HG03060 (cell line): Measurements from ENCODE around the gene RAPGEF3.

Experiments
- ATAC-seq: cut with Tn5 transposase; IDR thresholded peaks from one replicate; pipeline ENCODE4 v1.9.1; 2021; ENCODE audit warnings: low read depth, moderate number of reproducible peaks; ENCODE audit not compliant: unreplicated experiment

The RAPGEF3 gene

DNA sequence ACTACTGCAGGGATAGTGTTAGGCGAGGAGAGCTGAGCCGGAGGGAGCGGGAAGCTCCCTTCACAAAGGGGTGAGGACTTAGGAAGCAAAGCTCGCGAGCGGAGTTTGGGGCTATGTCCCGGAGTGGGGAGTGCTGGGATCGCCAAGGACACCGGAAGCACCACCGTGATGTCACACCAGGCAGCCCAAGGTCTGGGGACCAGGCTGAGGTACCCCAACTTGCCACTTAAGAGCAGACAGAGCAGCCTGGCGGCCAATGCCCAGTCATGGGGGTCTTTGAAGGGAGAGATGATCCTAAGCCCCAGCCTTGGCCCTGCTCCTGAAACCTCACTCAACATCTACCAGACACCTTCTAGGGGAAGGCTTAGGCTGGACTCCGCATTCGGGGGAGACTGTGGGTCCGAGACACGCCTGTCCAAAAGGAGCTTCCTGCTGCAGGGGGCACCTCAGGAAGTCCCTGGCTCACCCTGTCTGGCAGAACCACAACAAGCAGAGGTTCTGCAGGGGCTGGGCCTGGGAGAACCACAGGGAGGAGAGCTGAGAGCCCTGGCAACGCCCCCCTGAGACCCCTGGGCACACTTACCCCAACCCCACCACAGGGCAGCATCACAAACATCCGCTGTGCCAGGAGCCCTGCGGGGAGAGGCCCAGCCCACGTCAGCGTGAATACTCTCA is 32.1 kb upstream of the RAPGEF3 start:
- ATAC-seq = no peak

DNA sequence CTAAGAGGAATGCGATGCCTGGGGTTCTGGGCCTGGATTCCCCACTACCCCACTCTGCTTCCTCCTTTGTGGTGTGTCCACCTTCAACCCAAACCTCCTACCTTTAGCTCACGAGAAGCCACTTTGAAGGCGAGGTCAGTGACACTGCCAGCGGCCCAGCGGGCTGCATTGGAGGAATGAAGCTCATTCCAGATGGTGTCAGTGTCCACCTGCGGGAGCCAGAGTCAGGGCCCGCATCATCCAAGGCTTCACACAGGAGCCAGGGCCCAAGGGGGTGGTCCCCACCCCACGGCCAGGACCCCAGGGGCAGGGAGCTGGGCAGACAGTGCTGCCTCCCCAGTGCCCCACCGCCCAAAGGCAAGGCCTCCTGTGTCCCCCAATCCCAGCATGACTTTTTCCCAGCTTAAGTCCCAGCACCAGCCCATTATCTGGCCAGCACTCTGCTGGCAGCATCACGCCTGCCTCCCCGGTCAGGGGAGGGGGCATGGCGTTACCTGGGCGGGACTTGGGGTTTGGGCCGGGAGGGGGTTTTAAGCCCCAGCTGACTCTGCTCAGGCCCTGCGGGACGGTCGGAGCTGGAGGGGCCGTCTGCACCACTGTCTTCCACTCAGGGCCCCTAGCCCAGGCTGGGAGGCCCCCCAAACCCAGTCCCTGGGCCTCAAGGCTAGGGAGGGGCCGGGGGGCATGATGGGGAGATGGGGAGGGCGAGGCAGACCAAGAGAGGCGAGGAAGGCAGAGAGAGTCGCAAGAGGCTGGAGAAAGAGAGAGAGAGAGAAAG is 31.2 kb upstream of the RAPGEF3 start:
- ATAC-seq = no peak

DNA sequence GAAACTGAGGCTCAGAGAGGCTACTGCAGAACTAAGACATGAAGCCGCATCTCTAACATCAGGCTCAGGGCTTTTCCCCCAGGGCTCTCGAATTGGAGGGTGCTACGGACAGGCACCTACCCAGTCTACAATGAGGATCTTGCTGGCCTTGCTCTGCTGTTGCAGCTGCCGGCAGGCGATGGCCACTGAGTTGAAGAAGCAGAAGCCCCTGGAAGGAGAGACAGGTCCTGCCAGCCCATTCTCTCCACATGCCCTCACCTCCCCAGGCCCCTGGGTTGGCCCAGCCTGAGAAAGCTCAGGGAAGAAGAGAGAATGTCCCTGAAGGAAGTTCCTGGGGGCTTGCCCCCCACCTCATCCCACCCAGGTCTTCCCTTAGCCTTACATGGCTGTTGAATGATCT is 30.5 kb upstream of the RAPGEF3 start:
- ATAC-seq = no peak

DNA sequence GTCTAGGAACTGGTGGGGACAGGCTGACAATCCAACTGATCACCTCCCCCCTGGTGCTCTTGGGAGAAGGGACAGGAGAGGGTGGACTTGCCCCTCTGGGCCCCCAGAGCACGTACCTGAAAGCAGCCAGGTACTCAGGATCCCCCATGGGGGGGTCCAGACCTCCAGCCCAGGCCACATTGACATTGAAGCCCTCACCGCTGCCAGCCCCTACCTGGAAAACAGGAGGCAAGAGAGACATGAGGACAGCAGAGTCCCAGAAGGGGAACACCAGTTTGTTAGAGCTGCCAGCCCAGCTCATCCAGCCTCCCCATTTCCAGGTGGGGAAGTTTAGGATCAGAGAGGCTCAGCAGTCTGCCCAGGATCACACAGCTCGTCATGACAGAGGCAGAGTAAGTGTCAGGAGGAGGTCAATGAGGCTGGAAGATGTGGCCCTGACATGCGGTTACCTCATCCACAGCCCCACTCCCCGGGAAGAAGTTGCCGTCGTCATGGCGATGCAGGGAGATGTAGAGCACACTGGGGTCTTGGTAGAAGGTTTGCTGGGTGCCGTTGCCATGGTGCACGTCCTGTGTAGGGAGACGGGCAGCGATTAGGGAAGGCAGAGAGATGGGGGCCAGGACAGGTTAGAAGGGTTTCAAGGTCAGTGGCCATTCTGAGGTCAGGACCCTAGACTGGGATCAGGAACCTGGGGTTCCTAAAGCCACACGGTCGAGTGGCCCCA is 29.1 kb upstream of the RAPGEF3 start:
- no peak for ATAC-seq

DNA sequence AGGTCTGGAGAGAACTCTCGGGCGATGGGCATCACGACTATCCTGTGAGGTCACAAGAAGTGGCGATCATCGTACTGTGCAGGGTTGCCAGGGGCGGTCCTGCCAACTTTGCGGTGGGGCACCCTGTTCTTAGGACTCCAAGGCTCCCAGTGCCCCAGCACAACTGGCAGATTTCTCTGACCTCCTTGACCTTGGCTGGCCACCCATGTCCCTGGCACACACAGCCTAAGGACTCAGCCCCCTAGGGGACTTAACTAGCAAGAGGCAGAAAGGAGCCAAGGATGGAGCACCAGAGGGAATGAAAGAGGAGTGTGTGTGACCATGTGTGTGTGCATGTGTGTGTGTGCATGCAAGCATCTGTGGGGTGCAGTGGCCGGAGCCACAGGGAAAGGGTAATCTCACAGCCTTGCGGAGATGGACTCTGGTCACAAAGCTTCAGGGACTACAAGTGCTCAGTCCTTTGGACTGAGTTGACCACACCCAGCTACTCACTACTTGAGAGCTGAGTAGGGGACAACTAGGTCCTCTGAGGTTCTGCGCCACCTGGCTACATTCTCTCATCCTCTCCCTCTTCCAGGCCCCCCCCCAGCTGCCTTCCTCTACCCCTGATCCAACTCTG is 28.1 kb upstream of the RAPGEF3 start:
- ATAC-seq = no peak

DNA sequence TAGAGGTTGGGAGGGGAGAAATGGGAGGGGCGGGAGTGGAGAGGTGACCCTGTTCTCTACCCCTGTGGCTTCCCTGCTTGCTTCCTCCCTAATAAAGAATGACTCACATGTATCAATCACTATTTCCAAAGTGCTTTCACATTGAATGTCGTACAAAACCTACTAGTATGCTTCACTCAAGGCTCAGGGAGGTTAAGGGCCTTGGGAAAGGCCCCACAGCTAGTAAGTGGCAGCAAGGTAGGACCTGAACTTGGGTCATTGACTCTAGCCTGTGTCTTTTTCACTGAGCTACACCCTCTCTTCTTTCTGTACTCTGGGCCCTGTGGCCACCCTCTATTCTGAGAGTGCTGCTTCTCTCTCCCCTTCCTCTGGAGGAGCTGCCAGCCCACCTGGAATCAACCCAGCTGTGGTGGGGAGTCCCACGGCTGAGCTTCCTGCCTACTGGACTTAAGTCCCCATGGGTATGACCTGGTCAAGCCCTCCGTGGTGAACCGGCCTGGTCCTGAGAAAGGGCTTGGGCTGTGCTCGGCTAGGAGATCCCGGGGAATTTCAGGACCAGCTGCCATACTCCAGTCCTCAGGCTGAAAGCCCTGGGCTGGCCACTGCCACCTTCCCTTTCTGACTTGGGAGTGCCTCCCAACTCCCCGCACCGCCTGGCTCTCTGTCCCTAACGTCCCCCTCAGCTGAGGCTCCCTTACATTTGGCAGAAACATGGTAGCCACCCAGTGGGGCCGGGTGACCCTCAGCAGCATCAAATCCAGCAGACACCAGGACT is 27.4 kb upstream of the RAPGEF3 start:
- no peak for ATAC-seq

DNA sequence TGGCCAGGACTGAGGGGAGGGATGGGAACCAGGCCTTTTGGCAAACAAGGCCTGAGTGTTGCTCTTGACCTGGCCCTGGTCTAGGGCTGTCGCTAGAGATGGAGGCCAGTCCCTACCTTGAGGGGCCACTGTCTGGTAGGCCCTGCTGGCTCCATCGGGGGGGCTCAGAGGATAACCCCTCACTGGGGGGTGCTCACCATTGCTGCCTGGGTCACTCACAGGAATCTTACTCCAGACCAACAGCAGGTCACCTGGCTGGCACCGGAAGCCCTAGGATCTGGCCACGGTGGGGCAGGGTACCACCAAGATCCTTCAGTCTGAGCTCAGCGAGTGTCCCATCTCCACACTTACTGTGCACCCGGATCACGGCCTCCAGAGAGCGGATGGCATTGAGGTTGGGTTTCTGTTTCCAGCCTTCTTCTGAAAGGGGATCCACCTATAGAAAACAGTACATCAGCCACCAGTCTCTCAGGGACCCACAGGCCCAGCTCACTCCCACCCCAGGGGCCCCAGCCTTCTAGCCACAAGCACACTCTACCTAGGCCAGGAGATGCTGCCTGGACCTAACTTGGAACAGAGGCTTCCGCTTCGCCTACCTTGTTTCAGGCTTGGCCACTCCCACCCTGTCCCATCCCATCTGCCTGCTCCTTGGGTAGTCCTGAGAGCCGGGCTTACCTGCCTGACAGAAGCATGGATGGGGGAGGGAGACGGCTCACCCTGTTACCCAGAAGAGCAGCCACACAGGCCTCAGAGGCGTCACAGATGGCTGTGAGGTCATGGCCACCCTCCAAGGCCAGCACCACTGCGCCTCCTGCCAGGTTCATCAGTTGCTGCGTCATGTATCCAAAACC is 26.6 kb upstream of the RAPGEF3 start:
- no peak for ATAC-seq

DNA sequence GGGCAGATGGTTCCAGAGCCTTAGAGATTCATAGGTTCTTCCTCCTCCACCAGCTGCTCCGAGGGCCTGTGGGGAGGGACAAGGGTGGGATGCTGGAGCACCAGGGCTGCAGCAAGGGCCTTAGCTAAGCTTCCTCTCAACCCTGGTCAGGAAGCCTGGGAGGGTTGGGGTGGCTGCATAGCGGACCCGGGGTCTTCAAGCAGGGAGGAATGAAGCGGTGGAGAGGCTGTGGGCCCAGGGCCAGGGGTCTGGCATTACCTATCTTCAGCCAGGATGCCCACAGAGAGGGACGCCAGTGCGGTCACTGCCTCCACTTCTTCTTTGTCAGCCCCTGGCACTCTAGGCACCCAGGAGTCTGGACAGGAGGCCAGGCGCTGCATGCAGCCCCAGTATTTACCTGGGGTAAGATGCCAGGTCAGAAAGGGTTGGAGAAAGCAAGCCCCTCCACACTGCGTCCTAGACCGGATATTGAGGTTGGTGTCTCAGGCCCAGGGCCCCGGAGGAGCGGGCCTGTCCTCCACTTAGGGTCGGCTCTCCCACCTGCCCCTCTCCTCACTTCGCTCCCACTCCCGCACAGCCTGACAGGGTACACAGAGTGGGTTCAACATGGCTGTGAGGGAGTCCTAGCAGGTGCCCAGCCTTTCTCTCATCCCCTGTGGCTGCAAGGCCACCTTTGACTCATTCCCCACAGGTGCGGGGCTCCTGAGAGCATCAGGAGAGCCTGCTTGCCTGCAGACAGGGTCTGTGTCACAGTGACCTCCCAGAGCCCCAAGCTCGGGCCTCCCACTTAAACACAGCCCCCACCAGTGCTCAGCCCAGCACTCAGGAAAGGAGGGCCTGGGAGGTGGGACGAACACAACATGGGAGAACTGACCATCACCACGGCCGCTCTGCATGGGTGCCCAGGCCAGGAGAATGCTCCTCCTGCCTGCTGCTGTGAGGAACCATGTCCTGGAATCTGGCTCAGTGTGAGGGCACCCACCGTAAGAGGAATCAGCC is 25.4 kb upstream of the RAPGEF3 start:
- no peak for ATAC-seq

DNA sequence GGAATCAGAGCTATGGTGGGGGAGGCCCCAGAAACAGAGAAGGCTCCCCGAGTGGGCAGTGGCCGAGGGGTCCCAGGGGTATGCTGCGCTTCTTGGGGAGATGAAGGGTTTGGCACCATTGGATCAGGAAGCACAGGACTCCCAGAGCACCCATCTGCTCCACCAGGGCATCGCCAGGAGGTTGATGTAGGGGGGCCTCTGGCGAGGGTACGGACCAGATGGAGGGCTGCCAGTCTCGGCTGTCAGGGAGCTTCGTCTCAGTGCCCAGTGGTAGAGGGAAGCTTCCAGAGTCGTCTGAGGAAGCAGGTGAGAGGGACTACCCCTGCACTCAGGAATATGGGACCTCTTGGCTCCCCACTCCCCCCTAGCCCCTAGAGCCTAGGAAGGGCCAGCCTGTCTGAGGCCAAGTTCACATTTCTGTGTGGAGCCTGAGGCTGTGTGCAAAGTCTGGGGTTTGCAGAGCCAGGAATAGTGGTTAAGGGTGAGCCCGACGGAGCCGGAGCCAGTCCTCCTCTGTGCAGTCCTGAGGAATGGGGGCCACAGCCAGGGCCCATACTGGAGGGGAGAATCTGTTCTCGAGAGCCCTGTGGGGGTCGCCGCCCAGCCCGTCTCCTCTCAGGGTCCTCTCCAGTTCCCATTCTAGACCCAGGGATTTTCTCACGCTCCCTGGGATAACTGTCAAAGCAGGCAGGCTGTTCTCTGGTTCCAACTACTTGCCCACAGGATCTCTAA is 24.5 kb upstream of the RAPGEF3 start:
- ATAC-seq = no peak

DNA sequence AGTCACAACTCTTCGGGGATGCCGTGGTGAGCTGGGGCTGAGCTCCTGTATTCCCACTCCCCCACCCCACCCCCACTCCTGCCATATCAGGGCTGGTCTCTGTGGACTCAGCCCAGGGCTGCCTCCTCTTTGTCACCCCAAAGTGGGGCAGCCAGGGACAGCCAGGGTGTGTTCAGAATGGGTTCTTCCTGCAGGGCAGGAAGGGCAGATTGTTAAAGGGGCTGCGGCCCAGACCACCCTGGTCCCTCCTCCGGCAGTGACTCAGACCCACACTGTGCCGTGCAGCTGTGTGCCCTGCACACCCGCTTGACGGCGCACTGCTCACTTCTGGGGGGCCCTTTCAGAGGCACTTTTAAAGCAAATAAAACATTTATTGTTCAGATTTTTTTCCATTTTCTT is 23.7 kb upstream of the RAPGEF3 start:
- ATAC-seq = no peak

DNA sequence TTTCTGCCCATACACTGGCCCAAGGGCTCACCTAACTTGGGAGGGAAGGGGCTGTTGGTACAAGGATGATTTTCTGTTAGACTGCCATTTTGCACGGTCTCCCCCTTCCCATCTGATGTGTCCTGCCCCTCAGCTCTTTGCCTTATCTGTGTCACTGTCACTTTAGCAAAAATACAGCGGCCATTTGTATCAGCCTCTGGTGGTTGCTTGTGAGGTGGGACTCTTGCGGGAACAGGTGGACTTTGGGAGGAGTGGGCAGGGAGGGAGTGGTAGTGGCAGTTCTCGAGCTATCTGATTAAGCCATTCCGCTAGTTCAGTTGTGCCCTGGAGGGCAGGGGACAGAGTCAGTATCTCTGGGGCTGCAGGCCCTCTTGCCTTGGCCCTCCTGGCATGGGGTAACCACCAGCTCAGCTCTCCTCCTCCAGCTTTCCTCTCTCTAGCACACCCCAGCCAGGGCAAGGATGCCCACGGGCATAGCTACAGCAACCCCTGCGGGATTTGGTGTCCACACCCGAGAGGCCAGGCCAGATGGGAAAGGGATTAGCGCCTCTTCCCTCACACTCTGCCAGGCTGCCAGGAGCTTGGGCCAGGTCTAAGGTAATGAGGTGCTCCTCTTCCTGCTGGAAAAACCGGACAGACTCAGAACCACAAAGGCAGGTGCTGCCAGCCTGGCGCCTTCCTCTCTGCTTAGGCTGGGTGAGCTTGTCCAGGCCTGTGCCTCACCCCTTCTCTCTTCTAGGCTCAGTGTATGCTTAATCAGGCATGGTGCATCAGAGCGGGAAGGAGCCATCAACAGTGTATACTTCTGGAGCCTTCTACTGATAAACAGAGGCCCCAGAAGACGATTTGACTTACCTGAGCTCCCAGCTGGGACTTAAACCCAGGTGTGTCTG is 23.0 kb upstream of the RAPGEF3 start:
- ATAC-seq = no peak

DNA sequence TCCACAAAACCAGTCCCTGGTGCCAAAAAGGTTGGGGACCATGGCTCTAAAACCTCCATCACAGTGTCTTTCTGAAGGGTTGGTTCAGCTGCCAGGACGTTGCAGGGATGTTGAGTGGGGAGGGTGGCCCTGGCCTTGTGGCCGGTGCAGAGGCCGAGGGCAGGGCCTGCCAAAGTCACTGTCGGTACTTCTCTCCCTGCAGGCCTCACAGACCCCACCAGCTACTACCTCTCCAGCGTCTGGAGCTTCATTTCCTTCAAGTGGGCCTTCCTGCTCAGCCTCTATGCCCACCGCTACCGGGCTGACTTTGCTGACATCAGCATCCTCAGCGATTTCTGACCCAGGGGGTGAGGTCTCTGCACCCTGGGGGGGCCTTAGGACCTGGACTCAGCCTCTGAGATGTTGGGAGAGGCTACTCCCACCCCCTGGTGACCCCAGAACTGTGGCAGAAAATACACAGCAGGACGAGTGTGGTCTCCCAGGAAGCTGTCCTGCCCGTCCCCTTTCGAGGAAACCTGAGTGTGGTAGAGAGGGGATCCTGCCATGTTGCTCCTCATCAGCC is 21.3 kb upstream of the RAPGEF3 start:
- no peak for ATAC-seq

DNA sequence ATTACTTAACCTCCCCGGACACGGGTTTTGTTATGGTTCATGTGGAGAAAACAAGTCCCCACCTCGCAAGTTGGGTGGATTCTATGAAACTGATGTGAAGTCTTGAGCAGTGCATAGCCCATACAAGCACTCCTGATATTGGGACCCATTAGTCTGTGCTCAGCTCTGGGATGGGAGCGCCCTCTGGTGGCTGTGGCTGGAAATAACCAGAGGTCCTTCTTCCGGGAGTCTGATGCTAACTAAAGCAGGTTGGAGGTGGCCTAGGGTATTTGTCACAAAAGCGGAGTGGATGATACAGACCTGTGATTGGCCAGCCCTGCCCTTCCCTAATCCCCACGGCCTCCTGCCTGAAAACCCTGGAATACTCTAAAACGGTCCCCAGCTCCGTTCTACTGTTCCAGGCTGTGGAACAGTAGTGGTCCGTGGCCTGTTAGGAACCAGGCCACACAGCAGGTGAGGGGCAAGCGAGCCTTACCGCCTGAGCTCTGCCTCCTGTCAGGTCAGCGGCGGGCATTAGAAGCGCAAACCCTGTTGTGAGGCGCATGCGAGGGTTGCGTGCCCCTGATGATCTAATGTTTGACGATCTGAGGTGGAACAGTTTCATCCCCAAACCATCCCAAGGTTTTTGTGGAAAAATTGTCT is 20.7 kb upstream of the RAPGEF3 start:
- peak; percentile 59 for ATAC-seq

DNA sequence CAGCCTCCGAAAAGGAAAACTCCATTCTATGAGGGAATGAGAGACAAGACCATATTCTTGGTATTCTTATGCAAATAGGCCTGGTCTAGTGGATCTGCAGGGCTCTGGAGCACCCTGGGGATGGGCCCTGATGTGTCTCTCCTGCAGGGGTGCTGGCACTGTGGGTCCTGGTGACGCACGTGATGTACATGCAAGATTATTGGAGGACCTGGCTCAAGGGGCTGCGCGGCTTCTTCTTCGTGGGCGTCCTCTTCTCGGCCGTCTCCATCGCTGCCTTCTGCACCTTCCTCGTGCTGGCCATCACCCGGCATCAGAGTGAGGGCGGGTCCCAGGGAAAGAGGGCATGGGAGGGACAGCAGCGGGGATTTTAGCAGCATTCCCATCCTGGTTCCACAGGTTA is 20.2 kb upstream of the RAPGEF3 start:
- ATAC-seq = no peak

DNA sequence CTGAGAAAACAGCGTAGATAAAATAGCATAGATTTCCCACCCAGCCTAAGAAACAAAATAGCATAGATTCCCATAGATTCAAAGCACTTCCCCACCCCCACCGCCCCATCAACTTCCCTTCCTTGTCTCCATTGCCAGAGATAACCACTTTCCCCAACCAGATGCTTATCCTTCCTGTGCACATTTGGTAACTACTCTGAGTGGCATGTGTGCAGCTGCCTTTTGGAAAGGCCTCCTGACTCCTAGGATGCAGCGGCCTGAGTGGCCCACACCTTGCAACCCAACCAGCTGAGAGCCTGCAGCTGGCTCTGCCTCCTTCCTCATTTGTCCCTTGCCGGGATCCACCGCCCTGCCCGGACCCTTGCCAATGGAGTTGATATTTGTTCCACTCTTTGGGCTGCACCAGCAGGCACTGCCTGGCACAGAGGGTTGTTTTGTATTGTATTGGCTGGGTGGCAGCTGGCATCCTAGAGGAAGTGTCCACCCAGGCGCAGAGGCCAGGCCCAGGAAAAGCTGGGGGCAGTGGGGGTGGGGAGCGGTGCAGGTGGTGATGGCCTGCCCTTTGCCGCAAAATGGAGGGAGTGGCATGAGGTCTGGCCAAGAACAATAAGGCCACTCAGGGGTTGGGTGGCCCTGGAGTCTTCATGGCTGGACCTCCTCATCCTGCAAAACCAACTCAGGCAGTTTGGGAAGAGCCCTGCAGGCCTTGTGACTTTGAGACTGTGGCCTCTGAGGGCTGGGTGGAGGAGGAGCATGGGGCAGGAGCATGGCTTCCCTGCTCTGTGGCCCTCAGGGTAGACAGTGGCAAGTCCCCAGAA is 19.3 kb upstream of the RAPGEF3 start:
- ATAC-seq = no peak
